Measurements from ENCODE around the gene SLC22A4.

SLC22A4 gene

DNA sequence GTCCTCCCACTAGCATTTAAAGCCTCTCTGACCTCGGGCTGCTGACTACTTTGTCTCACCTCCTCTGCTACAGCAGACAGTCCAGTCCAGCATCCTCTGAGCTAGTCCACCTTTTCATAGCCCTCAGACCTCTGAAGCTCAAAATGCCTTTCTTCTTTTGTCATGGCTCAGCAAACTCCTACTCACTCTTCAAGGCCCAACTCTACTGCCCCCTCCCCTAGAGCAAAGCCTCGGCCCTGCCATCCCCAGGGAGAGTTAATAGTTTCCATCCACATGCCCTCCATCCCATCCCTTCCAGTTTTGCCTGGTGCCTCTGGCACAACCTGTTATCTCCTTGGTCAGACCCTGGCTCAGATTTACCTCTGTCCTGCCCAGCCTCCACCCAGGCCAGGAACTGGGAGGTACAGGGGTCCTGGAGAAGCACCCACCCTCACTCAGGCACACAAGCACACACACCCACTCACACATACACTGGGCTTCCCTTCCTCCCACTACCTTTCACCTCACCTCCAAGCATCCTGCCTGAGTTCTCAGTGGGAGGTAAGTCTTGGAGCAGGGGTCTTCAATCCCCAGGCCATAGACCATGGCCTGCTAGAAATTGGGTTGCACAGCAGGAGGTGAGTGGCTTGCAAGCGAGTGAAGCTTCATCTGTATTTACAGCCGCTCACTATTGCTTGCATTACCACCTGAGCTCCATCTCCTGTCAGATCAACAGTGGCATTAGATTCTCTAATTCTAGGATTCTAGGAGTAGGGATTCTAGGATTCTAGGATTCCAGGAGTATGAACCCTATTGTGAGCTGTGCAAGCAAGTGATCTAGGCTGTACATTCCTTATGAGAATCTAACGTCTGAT is 18.6 kb upstream of the SLC22A4 start:
- DNase-seq, result no peak

DNA sequence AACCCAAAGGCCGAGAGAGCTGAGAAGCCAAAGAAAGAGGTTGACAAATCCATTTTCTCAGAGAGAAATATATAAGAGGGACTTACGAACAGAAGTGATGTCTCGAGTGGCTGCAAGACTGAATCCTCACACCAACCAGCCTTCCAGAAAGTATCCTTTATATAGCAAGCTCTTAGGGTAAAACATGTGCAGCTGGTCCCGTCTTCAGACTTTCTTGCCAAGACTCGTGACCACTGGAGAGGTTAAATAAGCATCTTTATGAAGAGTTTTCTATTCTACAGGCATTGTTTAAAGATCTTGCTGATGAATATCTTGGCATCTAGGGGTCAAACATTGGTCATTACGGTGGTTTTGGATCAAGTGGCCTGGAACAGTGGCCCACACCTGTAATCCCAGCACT is 16.9 kb upstream of the SLC22A4 start:
- DNase-seq, result no peak

GRCh38 chr5:132277971-132278853 is 16.0 kb upstream of the SLC22A4 start:
- DNase-seq, result no peak

DNA sequence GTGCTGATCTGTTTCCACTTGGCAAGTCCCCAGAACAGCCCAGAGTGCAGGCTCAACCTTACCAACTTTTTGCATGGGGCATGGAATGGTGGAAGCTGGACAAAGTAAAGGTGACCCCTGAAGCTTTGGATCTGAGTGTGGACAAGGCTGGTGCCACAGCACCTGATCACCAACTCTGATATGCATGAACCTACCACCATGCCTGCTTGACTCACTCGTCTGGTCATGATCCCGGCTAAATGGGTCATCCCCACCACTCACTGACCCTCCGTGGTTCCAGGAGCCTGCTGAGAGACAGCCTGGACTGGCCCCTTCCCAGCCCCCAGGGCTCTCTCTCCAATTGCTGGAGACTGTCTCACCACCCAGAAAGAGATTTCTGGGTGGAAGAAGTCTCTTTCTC is 14.4 kb upstream of the SLC22A4 start:
- DNase-seq, result no peak

- DNase-seq, result no peak
Measured at GRCh38 chr5:132280371-132281240, 13.6 kb upstream of the SLC22A4 start.

GRCh38 chr5:132281856-132282614 is 12.2 kb upstream of the SLC22A4 start:
- no peak for DNase-seq

DNA sequence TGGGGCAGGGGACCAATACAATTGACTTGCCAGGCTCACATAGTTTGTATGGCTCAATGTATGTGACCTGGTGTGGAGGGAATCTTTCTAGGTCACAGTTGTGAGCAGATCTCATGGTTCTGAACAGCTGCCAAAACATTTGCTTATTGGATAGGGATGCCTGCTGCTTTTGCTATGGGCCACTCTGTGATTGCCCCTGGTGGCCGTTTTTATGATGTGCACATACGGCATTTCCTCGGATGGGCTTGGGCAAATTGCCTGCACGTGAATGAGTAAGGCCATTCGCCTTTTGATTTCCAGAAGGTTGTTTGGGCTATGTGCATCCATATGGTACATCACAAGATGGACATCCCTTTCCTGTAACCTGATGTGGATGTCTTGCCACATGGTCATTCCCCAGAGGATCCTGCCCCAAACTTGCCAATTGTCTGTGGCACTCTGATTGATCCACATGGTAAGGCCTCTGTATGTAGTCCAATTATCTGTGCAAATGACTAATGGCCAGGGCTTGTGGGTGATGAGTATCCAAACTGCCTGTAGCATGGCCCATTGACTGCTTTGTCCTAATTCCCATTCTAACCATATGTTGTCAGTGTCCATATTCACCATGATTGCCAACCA is 10.7 kb upstream of the SLC22A4 start:
- DNase-seq, result no peak

DNA sequence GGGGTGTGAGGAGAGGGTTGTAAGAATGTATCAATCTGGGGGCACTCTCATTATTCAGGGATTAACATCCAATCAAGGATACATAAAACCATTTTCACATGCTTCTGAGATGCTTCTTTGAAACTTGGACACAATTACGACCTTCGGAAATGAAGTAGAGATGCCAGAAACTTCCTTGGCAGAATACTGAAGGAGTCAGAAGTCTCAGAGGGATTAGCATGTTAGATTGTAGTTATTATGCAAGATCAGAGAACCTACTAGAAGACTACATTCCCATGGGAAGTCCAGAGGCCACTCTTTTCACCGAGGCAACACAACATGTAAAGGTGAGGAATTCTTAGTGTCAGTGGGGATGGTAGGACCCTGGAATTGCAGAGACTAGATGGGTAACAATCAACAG is 5.1 kb upstream of the SLC22A4 start:
- DNase-seq, result no peak

GRCh38 chr5:132291026-132291425 is 3.2 kb upstream of the SLC22A4 start:
- no peak for DNase-seq

DNA sequence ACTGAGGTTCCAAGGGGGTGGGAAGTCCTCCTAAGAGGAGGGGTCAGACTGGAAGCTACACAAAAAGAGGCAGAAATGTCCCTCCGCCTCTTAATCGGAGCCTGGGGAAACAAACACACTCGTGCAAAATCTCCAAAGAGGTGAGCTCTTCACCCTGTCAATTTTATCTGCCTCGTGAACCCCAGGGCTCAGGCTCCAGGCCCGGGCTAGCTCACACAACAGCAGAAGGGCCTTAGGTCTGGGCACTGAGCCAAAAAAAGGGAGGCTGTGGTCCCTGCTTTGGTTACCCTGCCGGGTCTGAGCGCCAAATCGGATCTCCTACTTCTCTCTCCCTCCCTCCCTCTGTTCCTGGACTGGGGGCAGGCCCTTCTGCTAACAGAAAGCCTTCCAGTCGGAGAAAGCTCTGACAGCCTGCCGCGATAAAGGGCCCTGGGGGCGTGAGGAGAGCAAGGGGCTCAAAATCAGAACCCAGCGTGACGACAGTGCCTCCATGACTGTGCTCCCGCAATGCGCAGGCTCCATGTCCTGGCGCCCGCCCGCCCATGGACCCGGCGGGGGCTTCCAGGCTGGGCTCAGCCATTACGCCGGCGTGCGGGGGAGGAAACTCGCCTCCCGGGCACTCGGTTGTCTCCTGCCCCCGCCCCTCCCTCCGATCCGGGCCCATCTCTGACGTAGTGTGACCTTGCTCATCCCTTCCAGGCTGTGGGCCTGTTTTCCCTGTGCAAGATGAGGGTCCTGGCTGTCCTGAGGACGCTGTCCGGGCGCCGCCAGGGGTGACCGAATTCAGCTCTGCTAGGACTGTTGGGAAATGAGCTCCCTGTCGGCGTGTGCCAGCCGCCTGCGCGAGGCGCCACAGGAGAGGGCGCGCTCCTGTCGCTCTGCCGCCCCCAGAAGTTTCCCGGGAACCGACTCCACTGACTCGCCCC is 865 bp upstream of the SLC22A4 start:
- DNase-seq, result peak; percentile 54

DNA sequence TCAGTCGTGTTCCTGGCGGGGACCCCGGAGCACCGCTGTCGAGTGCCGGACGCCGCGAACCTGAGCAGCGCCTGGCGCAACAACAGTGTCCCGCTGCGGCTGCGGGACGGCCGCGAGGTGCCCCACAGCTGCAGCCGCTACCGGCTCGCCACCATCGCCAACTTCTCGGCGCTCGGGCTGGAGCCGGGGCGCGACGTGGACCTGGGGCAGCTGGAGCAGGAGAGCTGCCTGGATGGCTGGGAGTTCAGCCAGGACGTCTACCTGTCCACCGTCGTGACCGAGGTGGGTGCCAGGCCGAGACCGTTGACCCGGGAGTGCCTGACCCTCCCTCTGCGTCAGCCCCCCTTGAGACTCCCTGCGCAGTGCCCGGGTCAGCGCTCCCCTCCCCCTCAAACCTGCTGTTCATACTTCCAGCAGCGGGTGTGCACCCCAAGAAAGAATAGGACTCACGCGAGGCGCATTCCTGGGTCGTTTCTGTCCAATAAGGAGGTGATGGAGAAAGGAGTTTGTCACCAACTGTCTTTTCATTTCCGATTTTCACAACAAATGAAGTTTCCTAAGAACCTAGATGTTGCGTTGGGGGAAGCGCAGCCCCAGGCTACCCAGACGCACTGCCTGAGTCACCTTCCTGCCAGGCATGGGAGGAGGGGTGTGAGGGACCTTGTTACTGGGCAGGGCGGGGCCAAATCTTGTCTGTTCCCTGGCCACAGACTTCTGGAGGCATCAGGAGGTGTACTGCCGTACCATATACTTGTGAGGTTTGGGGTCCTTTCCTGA is 722 bp downstream of the SLC22A4 start:
- DNase-seq, result no peak

DNA sequence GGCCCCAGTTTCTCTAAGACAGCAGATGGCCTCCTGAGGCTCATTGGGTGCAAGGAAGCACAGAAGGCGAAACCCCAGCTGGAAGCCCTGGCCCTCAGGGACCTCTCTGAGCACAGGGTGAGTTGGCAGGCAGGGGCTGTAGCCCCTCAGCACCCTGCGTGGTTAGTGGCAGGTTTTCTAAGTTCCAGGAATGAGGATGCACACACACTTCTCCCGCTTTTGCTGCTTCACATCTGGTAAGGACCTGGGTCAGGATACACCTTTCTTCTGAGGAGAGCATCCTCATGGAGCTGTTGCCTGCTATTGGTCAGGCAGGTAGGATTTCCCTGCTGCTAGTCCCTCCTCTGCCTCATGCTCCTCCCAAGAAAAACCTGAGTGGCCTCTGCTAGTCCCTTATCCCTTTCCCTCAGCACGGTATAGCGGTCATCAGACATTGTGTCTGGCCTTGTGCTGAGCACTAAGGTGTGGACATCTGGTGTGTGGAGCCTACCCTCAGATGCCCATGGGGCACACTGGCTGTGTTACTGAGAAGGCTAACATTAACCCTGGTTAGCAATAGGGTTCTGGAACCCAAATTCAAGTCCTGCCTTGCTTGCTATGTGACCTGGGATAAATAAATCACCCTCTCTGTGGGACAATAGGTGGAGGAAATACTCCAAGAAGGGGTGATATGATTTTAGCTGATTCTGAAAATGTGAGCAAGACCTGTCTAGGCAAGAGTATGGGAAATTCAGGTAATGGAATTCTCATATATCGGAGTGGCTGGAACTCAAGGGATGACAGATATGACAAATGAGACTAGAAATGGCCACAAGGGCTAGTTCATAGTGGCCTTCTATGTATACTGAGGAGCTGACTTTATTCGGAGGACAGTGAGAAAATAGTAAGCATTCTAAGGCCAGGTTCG is 1.6 kb downstream of the SLC22A4 start:
- DNase-seq, result no peak

DNA sequence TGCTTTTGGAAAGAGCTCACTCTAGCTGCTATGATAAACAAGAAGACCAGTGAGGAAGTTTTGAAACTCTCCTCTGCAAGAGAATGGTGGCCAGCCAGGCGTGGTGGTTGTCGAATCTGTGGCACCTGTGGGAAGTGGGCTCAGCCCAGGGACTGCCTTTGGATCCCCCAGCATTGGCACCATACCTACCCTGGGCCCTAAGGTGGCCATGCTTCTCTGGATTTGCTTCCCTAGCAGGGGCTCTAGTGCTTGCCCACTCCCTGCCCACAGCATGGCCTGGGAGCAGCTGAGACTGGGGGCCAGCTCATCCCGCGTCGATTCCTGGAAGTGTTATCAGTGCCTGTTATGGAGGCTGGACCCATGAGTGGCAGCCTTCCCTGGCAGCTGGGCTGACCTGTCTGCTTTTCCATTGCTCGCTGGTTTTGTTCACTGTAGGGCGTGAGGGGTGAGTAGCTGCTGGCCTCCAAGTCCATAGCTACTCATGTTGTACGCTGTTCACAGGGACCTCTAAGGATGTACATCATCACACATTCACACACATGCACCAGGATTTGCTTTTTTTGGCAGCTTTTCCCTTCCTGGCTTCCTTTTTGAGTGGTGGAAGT is 2.3 kb downstream of the SLC22A4 start:
- no peak for DNase-seq

DNA sequence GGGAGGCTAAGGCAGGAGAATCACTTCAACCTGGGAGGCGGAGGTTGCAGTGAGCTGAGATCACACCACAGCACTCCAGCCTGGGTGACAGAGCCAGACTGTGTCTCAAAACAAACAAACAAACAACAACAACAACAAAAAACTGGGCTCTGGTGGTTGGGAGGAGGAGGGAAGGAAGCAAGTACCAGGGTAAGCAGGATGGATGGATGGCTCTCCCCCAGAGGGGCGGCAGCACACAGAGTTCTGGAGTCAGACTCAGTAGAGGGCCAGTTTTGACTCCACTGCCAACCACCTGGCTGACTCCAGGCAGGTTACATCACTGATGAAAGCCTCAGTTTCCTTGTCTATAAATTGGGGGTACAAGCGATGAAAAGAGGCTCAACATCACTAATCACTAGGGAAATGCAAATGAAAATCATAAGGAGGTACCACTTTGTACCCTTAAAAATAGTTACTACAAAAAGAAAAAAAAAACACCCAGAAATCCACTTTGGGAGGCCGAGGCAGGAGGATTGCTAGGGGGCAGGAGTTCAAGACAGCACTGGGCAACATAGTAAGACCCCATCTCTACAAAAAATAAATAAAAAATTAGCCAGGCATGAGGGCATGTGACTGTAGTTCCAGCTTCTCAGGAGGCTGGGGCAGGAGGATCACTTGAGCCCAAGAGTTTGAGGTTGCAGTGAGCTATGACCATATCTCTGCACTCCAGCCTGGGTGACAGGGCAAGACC is 3.2 kb downstream of the SLC22A4 start:
- no peak for DNase-seq

DNA sequence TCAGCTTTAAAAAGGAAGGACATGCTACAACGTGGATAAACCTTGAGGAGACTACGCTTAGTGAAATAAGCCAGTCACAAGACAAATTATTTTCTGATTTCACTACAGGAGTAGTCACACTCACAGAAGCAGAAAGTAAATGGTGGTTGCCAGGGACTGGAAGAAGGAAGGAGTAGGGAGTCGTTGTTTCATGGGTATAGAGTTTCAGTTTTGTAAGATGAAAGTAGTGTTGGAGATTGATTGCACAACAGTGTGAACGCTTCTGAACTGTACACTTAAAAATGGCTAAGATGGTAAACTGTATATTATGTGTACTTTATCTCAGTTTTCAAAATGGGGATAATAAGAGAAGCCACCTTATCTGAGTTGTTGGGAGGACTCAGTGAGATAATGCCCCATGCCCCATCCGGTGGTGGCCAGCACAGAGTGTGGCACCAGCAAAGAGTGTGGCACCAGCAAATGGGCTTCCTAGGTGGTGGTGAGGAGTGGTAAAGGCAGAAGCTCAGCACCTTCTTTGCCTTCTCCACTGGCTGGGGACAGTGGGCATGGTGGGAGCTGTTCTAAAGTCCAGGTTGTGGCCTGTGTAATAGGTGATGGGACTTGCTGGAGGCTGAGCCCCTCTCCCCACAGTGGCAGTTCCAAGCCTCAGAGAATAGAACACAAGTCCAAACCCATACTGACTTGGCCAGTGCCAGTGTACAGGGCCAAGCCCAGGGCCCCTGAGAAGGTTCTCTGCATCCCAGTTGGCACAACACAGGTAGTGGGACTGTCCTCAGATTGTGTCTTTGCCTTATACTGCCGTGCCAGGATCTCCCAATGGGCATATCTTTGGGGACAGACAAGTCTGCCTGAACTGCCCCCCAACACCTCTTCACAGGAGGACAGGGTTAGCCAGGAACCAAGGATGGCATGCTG is 4.4 kb downstream of the SLC22A4 start:
- no peak for DNase-seq

DNA sequence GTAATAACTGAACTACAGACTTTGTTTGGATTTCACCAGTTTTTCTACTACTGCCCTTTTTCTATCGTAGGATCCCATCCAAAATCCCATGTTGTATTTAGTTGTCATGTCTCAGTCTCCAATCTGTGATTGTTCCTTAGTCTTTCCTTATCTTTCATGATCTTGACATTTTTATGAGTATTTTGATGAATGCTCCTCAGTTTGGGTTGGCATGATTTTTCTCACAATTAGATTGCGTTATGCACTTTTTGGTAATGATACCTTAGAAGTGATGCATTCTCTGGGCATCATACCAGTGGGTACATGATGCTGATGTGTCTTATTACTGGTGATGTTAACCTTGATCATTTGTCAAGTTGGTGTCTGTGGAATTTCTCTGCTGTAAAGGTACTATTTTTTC is 5.7 kb downstream of the SLC22A4 start:
- DNase-seq, result no peak

Measured in activated gamma-delta T cell (primary cell).